Lower leg skin (tissue), 4 donors: ENCODE results near the gene POLR3A. TPM values are rescaled to one million over a fixed set of nuclear protein-coding genes. Genes with fewer than 3 reads are reported as not detected.
A peak's percentile ranks its signal among the peaks of the same experiment; 100 is the strongest.

ENCODE experiments used
- DNase-seq, 2 donors: peaks; one replicate each; pipeline ENCODE4 v3.0.0-alpha.2; 2019; ENCODE audit warnings: low spot score in 2 of 2
- H3K4me3 ChIP-seq: fragments of 200-600 bp; sonication (generic); 2 replicates; pipeline ENCODE4 v1.5.1; 2017; ENCODE audit warnings: mild to moderate bottlenecking, low read depth; ENCODE audit not compliant: poor library complexity, severe bottlenecking
- POLR2A ChIP-seq, 2 donors: fragments of 450-650 bp; IDR thresholded peaks; one replicate each; pipeline ENCODE4 v1.6.1; 2016 to 2017; ENCODE audit warnings: antibody characterized with exemption in 2 of 2, mild to moderate bottlenecking in 1 of 2, moderate library complexity in 1 of 2
- WGBS, 2 donors: methylation state at CpG; one replicate each; pipeline ENCODE4 v1.1.5; 2018; 5-methylcytosine and 5-hydroxymethylcytosine counted together
- intact Hi-C: fragments of 100-400 bp; cut with DNase I; formaldehyde crosslinking; loops from one replicate; pipeline ENCODE4 v1.15.0; 2023; ENCODE audit warnings: low total_unique reads
- total RNA-seq, 4 donors: library from RNA; depleted of rRNA; stranded (reverse); fragments of >200 nt; gene quantifications; one replicate each; pipeline ENCODE4 v1.1.0, GENCODE V29; 2016
- TF ChIP-seq, protein P1 (sequence below), 3 donors: fragments of 450-650 bp; IDR thresholded peaks; one replicate each; pipeline ENCODE4 v1.5.1; 2016; ENCODE audit warnings: antibody characterized with exemption in 3 of 3, mild to moderate bottlenecking in 3 of 3, moderate library complexity in 2 of 3

POLR3A gene
- total RNA-seq, 4 donors from 2014 or later: 8.7 to 11.1 (median 10.9) TPM

DNA sequence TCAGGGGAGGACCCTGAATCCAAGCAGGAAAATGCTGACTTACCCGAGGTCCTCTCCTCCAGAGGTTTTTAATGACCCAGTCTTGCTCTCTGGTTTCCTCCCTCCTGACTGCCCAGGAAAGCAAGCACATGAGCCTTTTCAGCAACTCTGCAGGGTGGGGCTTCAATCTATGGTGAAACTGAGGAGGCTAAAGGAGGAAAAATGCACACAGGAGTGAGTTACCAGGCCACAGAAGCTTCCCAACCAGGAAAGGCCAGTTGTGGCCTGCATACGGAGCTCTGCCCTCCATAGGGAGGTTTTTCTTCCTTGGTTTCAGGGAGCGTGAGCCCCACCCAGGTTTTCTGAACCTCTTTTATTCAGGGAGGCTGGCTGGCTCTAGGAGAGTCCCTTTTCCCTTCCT lies 88.7 kb downstream of the POLR3A start:
- no peak for TF ChIP-seq POLR2A (IDR thresholded peaks at IDR 0.05)
- TF ChIP-seq, protein P1, sequence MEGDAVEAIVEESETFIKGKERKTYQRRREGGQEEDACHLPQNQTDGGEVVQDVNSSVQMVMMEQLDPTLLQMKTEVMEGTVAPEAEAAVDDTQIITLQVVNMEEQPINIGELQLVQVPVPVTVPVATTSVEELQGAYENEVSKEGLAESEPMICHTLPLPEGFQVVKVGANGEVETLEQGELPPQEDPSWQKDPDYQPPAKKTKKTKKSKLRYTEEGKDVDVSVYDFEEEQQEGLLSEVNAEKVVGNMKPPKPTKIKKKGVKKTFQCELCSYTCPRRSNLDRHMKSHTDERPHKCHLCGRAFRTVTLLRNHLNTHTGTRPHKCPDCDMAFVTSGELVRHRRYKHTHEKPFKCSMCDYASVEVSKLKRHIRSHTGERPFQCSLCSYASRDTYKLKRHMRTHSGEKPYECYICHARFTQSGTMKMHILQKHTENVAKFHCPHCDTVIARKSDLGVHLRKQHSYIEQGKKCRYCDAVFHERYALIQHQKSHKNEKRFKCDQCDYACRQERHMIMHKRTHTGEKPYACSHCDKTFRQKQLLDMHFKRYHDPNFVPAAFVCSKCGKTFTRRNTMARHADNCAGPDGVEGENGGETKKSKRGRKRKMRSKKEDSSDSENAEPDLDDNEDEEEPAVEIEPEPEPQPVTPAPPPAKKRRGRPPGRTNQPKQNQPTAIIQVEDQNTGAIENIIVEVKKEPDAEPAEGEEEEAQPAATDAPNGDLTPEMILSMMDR (IDR thresholded peaks at IDR 0.05): no peak
- no peak for DNase-seq
- no peak overlapping the region for H3K4me3 ChIP-seq
- intact Hi-C loops: no loop called here
- WGBS, 2 donors: 54 to 57% methylated on average over 3 of the region's 3 CpGs

DNA sequence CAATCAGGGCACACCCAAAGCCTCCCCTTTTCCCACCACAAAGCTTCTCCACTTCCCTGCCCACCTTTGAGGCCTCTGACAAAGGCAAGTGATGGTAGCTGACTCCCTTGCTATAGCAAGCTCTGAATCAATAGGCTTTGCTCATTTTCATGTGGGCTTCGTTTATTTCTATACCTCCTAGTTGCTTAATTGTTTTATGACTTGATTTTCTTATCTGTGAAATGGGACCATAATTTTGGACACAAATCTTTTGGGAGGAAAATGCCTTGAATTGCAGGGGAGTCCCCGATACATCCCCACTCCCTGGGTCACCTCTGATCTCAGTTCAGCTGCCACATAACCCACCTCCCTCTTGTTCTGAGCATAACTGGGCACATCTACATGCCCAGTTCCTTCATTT lies 89.1 kb downstream of the POLR3A start:
- DNase-seq: no peak
- no peak overlapping the region for H3K4me3 ChIP-seq
- TF ChIP-seq POLR2A (IDR thresholded peaks at IDR 0.05): no peak
- TF ChIP-seq, protein P1 (IDR thresholded peaks at IDR 0.05): no peak
- WGBS, 2 donors: 84 to 95% methylated on average over 2 of the region's 2 CpGs
- intact Hi-C loops: no loop called here

DNA sequence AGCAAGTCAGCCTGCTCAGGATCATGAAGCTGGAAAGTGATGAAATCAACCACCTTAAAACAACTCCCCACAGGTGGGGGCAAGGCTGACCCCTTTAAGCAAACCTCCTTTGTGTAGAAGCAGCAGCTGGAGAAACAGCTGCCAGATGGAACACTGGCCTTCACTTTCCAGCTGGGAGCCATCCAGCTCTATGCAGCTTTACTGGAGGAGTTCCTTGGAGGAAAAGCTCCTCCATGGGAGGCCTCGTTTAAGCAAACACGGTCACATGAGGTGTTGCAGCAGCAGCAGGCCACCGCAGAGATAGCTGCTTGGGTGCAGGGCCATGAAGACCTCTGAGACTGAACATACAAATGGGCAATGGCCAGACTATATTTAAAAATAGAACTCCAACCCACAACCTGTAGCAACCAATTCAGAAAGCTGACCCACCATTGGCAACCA lies 89.7 kb downstream of the POLR3A start:
- DNase-seq: peak; percentile 57 to 89
- no peak overlapping the region for H3K4me3 ChIP-seq
- intact Hi-C loops: no loop called here
- 22 to 41% methylated on average over 3 of the region's 3 CpGs for WGBS, 2 donors
- TF ChIP-seq, protein P1 (IDR thresholded peaks at IDR 0.05): no peak
- no peak for TF ChIP-seq POLR2A (IDR thresholded peaks at IDR 0.05)

DNA sequence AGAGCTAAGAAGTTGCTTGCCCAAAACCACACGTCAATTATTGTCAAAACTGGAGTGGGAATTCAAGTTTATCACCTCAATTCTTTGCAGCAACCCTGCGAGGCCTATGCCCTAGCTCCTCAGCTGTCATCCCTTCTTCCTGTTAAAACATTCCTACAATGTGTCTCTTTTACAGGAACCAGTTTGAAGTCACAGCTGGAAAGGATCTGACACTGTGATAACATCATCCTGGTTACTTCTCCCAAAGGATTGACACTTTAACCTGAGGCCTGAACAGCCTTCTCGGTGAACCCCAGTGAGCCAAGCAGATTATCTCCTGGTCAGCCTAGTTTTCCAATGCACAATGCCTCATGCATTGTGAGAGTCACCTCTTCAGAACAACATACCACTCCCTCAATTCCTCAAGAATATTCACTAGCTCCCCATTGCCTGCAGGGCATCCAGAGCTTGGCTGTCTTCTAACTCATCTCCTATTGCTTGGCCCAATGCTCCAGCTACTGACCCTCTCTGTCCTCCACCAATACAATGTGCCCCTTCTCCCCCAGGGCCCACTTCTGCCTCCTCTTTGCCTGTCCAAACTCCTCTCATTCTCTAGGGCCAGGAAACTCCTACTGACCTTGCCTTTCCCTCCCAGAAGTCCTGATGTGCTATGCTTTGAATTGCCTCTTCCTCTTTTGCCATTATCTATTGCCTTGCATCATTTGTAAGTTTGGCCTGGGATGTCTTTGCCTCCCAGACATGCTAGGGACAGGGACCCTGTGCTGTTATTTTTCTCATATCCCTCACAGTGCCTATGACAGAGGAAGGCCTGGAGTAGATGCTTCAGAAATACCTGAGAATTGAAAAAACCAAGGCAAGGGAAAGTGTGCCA lies 92.4 kb downstream of the POLR3A start:
- 66 to 71% methylated on average over 3 of the region's 3 CpGs for WGBS, 2 donors
- DNase-seq: no peak
- TF ChIP-seq POLR2A (IDR thresholded peaks at IDR 0.05): no peak
- TF ChIP-seq, protein P1 (IDR thresholded peaks at IDR 0.05): no peak
- intact Hi-C loops: no loop called here
- no peak overlapping the region for H3K4me3 ChIP-seq

DNA sequence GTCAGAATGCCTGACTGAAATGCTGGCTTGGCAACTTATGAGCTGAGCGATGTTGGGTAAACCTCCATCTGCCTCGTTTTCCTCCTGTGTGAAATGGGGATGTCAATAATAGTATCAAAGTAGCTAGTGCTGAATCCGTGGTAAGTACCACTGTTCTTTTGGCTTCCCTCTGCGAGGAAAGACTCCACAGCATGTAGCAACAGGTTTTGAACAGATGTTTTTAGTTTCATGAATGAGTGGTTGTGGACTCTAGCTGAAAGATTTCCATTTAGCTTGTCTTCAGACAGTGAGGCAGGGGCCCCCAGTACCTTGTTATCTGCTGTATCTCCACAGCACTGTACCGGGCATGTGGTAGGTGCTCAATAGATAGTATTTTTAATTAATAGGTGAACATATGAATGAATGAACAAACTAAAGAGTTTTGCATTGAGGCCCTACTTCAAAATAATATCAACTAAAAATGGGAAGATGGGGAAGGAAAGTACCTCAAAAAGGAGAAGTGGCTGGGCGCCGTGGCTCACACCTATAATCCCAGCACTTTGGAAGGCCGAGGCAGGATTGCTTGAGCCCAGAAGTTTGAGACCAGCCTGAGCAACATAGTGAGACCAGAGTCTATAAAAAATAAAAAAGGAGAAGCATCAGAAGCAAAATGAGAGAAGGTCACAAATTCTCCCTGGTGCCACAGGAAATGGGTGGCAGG lies 97.1 kb downstream of the POLR3A start:
- no peak for DNase-seq
- intact Hi-C loops: no loop called here
- H3K4me3 ChIP-seq: no peak overlapping the region
- TF ChIP-seq POLR2A (IDR thresholded peaks at IDR 0.05): no peak
- TF ChIP-seq, protein P1 (IDR thresholded peaks at IDR 0.05): no peak
- 54 to 62% methylated on average over 8 of the region's 8 CpGs for WGBS, 2 donors
